ENCODE data around the gene ADAMTSL1. TPM values are rescaled to one million over a fixed set of nuclear protein-coding genes. Genes with fewer than 3 reads are reported as not detected.

ADAMTSL1 gene
- total and polyA plus RNA-seq, 2 of the 13 experiments (the other 11 are each of a cell fraction or from before 2014, with no cell fraction given), result not detected

GRCh38 chr9:18673179-18673578, 199.2 kb downstream of the ADAMTSL1 start (continued):
- TF ChIP-seq FOXO4 (CRISPR knock-in tag; conservative IDR thresholded peaks at IDR 0.05) (no peak), PCBP1 (IDR thresholded peaks at IDR 0.05; ENCODE audit: borderline replicate concordance, low read depth, low read length) (no peak), ZNF34 (CRISPR knock-in tag; IDR thresholded peaks at IDR 0.05; ENCODE audit: borderline replicate concordance) (no peak), PRDM15 (CRISPR knock-in tag; IDR thresholded peaks at IDR 0.05) (no peak), ZNF670 (CRISPR knock-in tag; IDR thresholded peaks at IDR 0.05; ENCODE audit: borderline replicate concordance) (no peak), ARID4A (CRISPR knock-in tag; IDR thresholded peaks at IDR 0.05; ENCODE audit: borderline replicate concordance) (no peak), ZMYM2 (CRISPR knock-in tag; IDR thresholded peaks at IDR 0.05) (no peak), PAF1 (CRISPR knock-in tag; IDR thresholded peaks at IDR 0.05) (no peak), PRDM4 (CRISPR knock-in tag; IDR thresholded peaks at IDR 0.05; ENCODE audit: borderline replicate concordance) (no peak), ZFP91 (CRISPR knock-in tag; IDR thresholded peaks at IDR 0.05; ENCODE audit: borderline replicate concordance) (no peak)

Data from HepG2 (cell line).